ENCODE measurements around the gene PDZRN4. TPM values are rescaled to one million over a fixed set of nuclear protein-coding genes. Genes with fewer than 3 reads are reported as not detected.
"Not testable (repeated sequence)": the region's sequence is repeated elsewhere in the genome, so short reads cannot be mapped to it uniquely, and the experiment has no call there.

PDZRN4 gene
- total RNA-seq, 2 donors from 2014 or later, result 0.35 to 3.5 TPM

GRCh38 chr12:41532072-41532471, 344.0 kb downstream of the PDZRN4 start:
- Histone ChIP-seq H3K27me3 (no peaks in the 10 kb centered on the region), H3K4me3 (no peak overlapping the region), H3K4me1 (no peaks in the 10 kb centered on the region), H3K36me3 (no peaks in the 10 kb centered on the region), H3K9me3 (no peaks in the 10 kb centered on the region), H3K9ac (ENCODE audit: low read depth in 2 of 2, low read length in 2 of 2) (no peak overlapping the region), H3K27ac (no peak overlapping the region)
- intact Hi-C loops (cut with DNase I), result no loop called here
- no peak for DNase-seq
- TF ChIP-seq, protein P1, sequence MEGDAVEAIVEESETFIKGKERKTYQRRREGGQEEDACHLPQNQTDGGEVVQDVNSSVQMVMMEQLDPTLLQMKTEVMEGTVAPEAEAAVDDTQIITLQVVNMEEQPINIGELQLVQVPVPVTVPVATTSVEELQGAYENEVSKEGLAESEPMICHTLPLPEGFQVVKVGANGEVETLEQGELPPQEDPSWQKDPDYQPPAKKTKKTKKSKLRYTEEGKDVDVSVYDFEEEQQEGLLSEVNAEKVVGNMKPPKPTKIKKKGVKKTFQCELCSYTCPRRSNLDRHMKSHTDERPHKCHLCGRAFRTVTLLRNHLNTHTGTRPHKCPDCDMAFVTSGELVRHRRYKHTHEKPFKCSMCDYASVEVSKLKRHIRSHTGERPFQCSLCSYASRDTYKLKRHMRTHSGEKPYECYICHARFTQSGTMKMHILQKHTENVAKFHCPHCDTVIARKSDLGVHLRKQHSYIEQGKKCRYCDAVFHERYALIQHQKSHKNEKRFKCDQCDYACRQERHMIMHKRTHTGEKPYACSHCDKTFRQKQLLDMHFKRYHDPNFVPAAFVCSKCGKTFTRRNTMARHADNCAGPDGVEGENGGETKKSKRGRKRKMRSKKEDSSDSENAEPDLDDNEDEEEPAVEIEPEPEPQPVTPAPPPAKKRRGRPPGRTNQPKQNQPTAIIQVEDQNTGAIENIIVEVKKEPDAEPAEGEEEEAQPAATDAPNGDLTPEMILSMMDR (IDR thresholded peaks at IDR 0.05), result no peak

GRCh38 chr12:41536813-41537490, 348.8 kb downstream of the PDZRN4 start:
- no peaks in the 10 kb centered on the region for H3K27me3 ChIP-seq
- no peak overlapping the region for H3K27ac ChIP-seq
- no peaks in the 10 kb centered on the region for H3K9me3 ChIP-seq
- TF ChIP-seq, protein P1 (IDR thresholded peaks at IDR 0.05), result no peak
- no peak overlapping the region for H3K9ac ChIP-seq (ENCODE audit: low read depth in 2 of 2, low read length in 2 of 2)
- no peaks in the 10 kb centered on the region for H3K4me1 ChIP-seq
- no peak for DNase-seq
- intact Hi-C loops (cut with DNase I), result no loop called here
- H3K36me3 ChIP-seq, result no peaks in the 10 kb centered on the region
- H3K4me3 ChIP-seq, result no peak overlapping the region

- TF ChIP-seq, protein P1 (IDR thresholded peaks at IDR 0.05), result no peak
- H3K27ac ChIP-seq, result no peak overlapping the region
- intact Hi-C loops (cut with DNase I), result no loop called here
Measured at GRCh38 chr12:41537522-41537921, 349.4 kb downstream of the PDZRN4 start.

GRCh38 chr12:41545761-41546160, 357.6 kb downstream of the PDZRN4 start:
- Histone ChIP-seq H3K27ac (no peak overlapping the region), H3K4me3 (no peak overlapping the region), H3K9ac (ENCODE audit: low read depth in 2 of 2, low read length in 2 of 2) (no peak overlapping the region), H3K9me3 (no peaks in the 10 kb centered on the region), H3K4me1 (no peaks in the 10 kb centered on the region), H3K36me3 (no peaks in the 10 kb centered on the region), H3K27me3 (no peaks in the 10 kb centered on the region)
- intact Hi-C loops (cut with DNase I), result no loop called here
- TF ChIP-seq, protein P1 (IDR thresholded peaks at IDR 0.05), result no peak
- DNase-seq, result no peak

More at GRCh38 chr12:41537522-41537921, 349.4 kb downstream of the PDZRN4 start:
- Histone ChIP-seq H3K9ac (ENCODE audit: low read depth in 2 of 2, low read length in 2 of 2) (no peak overlapping the region), H3K4me1 (no peaks in the 10 kb centered on the region), H3K9me3 (no peaks in the 10 kb centered on the region), H3K4me3 (no peak overlapping the region), H3K27me3 (no peaks in the 10 kb centered on the region), H3K36me3 (no peaks in the 10 kb centered on the region)
- no peak for DNase-seq

- H3K4me1 ChIP-seq; H3K9me3 ChIP-seq; DNase-seq; intact Hi-C loops (cut with DNase I); H3K4me3 ChIP-seq; H3K27me3 ChIP-seq; H3K9ac ChIP-seq (ENCODE audit: low read depth in 2 of 2, low read length in 2 of 2); H3K36me3 ChIP-seq; H3K27ac ChIP-seq: not testable (repeated sequence)
Measured at GRCh38 chr12:41547071-41547470, 359.0 kb downstream of the PDZRN4 start.

- H3K9me3 ChIP-seq, result no peaks in the 10 kb centered on the region
- H3K27ac ChIP-seq, result no peak overlapping the region
- no peak overlapping the region for H3K4me3 ChIP-seq
- TF ChIP-seq, protein P1 (IDR thresholded peaks at IDR 0.05), result no peak
- intact Hi-C loops (cut with DNase I), result no loop called here
- no peak overlapping the region for H3K9ac ChIP-seq (ENCODE audit: low read depth in 2 of 2, low read length in 2 of 2)
- DNase-seq, result no peak
- H3K27me3 ChIP-seq, result no peaks in the 10 kb centered on the region
- H3K36me3 ChIP-seq, result no peaks in the 10 kb centered on the region
- H3K4me1 ChIP-seq, result no peaks in the 10 kb centered on the region
Measured at GRCh38 chr12:41548926-41549325, 360.8 kb downstream of the PDZRN4 start.
